Nucleus accumbens (tissue), 56 donors: ENCODE results near the gene TNFAIP8.
A peak's percentile ranks its signal among the peaks of the same experiment; 100 is the strongest.

Experiments
- DNase-seq, 56 donors: peaks; one replicate each; lab custom pipeline; 2025; lab: John Stamatoyannopoulos, UW

TNFAIP8 gene

DNA sequence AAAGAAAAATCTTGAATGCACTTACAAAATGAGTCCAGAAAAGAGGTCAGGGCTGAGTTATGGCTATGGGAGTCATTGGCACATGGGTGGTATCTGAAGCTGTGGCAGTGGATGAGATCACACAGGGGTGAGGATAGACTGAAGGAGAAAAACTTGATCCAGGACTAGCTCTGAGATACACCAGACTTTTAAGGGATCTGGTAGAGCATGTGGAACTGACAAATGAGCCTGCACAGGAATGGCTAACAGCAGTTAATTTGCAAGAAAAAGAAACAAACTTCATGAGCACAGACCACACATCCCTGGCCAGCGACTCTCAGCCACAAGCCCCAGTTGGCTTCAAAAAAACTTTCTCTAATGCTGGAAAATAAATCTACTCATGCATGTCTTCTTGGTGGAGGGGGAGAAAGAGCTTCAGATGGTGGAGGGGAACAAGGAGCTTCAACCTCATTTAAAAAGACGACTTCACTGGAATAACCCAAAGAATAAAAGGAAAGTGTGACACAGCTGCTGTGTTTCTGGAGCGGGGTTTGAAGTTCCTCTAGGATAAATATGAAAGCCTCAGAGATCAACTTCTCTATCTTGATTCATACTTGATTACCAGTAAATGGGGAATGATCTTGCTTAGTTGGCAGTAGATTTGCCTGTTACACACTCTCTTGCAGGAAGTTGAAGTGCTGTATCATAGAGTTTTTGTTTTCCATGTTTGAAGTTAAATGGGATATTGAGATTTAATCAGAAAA, 33.6 kb downstream of the TNFAIP8 start:
- no peak for DNase-seq

GRCh38 chr5:119390404-119390803, 34.6 kb downstream of the TNFAIP8 start:
- no peak for DNase-seq

DNA sequence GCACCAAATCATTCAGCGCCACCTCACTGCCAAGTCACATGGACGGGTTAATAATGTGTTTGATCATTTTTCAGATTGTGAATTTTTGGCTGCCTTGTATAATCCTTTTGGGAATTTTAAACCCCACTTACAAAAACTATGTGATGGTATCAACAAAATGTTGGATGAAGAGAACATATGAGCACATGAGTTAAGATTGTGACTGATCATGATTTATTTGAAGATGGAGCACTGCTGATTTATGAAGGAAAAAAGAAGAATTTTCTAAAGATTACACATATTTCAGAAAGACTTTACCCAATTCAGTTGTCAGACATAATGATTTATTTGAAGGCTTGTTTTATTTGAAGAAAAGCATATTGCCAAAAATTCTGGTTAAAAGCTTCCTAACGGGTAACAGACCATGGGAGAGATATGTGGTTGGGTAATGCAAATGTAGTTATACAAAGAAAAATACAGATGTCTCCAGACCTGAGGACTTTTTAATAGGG, 37.4 kb downstream of the TNFAIP8 start:
- no peak for DNase-seq

DNA sequence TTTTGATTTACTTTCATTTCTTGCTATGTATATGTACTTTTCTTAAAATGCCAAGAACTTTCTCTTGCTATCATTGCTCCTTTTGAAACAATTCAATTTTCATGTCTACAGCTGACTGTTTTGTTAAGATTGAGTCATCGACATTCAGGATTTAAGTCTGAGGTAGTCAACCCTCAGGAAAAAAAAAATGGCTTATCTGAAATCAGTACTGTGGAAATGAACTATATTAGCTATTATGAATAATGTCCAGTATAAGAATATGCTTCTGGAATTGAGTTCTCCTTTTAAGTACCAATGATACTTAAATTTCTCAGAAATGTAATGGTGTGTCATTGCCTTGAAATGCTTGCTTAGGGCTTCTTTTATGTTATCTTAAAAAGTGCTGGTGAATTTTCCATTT, 37.9 kb downstream of the TNFAIP8 start:
- DNase-seq, result no peak

DNA sequence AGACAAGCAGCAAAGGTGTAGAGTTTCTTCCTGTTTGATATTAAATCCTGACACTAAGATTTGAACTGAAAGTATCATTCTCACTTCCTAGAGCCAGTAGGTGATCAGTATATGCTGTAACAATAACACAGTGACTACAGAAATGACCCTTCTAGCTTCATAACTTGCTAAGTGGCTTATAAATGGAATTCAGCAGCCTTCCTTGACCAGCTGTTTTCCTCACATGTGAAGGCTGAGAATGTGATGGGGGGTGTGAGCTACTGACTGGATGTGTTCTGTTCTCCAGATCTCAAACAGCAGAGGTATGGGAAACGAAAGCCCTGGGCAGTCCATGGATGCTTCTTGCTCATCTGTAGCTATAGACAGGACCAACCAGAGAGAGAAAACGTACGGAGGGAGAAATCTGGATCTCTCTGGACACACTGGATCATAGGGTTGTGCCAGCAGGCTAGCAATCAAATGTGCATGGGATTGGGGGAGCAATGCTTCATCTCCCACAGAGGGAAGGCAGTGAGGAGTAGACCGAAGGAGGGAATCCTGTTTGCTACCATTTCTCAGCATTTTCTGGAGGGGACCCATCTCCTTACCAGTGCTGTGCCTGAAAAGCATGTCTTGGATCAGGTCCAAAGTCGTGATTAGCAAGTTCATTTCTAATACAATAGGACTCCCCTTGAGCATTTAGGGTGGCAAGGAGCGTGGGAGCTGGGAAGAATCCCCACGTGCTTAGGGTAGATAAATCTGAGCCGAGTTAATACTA, 39.4 kb downstream of the TNFAIP8 start:
- DNase-seq, result no peak

DNA sequence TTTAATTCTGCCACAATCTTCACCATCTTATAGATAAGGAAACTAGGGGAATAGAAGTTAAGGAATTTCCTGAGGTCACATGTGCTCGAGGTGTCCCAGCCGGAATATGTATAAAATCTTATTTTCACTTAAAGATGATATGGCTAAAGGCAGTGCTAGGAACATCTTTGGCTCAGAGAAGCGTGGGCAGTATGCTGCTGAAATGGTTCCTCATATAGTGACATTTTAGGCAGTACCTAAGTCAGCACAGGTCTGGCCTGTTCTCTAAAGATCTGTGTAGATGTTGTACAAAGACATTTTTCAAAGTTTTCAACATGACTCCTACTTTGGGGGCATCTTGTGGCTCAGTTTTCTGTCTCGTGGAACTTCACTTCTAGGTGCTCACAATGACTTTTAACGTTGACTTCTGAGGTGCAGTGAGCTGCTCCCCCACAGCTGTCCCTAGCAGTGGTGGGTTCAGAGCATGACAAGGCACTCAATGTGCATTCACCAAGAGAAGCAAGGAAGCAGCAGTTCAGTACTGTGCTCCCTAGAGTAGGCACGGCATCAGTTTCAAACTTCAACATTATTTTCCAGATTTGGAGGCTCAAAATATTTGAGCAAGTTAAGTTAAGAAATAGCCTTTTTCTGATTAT, 40.3 kb downstream of the TNFAIP8 start:
- DNase-seq, result no peak

DNA sequence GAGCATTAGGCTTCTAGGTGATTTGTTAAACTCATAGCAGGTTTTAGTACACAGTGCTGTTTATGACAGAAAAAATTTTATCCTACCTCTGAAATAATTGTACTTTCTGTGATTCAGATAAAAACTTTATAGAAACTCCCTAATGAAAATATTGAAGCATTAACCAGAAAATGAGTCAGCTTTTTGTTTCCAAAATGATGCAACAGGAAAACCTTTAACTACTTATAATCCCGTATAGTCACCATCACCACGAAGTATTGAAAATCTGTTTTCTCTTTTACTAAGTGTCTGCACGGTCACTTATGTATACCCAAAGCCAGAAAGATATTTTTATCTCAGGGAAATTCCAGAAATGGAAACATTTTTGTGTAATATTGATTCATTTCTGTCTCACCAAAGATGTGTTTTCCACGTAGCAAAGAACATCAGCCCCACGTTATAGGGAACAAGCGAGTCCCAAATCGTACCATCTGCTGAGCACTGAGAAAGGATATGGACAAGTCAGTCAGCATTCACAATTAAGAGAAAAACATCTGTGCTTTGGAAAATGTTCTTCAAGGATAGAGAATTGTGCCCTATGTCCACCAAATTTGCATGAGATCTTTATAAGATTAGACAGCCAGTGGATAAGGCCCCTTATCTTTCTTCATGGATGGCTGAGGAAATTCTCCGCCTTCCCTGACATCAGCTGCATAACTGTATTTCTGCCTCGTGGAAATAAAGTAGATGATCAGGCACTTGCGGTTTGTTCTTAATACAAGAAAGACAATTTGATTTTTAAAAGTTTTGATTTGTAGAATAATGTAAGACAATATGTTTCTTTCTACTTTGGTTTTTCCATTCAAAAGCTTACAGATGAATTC, 41.9 kb downstream of the TNFAIP8 start:
- DNase-seq, result no peak

- DNase-seq, result peak in 2 of 56 donors; percentile 11 to 30
Observed at GRCh38 chr5:119398727-119399466, 43.1 kb downstream of the TNFAIP8 start.

DNA sequence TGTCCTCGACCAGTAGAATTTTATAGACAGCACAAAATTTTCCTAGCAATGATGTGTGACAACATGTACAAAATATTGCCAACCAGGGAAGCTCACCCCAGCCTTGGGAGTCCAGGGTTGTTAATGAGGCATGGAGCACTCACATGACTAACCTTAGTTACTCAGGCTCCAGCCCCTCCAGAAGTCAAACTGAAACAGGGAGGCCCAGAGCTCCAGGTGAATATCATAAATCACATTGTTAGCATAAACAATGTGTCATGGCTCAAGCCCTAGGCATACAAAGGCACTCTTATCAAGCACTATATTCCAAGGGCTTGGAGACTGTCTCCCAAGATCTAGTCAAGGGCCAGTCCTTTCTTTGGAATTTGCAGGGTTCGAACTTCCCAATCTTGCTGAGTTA, 44.4 kb downstream of the TNFAIP8 start:
- DNase-seq, result no peak

- DNase-seq, result no peak
Observed at GRCh38 chr5:119402081-119402480, 46.3 kb downstream of the TNFAIP8 start.

GRCh38 chr5:119402555-119402954, 46.7 kb downstream of the TNFAIP8 start:
- DNase-seq, result no peak

DNA sequence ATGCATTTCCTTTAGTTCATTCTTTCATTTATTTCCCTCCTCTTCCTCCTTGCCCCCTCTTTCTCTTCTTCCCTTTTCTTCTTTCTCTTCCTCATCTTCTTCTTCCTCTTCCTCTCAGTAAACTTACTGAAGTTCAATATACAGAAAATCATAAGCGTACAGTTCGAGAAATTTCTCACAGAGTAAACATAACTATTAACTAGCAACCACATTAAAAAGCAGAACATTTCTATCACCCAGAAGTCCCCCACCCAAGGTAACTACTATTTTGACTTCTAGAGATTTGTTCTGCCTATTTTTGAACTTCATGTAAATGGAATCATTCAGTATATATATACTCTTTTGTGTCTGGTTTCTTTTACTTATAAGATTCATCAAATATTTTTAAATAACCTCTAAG, 48.2 kb downstream of the TNFAIP8 start:
- DNase-seq, result no peak

GRCh38 chr5:119405419-119405818, 49.6 kb downstream of the TNFAIP8 start:
- DNase-seq, result no peak

DNA sequence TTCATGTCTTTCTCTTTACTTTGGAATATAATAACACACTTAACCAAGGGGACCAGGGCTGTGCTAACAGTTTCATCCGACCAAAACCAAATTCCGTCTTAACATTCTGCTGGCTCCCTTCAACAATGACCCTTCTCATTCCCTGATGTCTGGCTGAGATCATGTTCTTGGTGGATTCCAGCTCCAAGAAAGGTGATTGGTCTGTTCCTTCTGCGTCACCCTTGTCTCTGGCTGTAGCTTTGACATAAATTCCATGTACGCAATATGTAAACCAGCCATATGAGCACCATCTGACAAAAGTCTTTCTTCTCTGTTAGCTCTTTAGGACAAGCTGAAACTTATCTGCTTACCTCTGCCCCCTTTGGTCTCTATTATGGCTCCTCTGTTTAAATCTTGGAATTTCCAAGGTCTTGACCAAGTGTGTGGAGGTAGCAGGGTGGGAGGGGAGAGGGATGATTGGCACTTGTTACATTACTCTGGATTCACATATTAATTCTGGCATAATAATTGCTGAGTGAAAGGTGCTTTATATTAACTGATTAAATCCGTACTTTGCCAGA, 50.8 kb downstream of the TNFAIP8 start:
- DNase-seq, result no peak

GRCh38 chr5:119409235-119409815, 53.5 kb downstream of the TNFAIP8 start:
- no peak for DNase-seq

GRCh38 chr5:119410448-119411159, 54.8 kb downstream of the TNFAIP8 start:
- DNase-seq, result no peak

DNA sequence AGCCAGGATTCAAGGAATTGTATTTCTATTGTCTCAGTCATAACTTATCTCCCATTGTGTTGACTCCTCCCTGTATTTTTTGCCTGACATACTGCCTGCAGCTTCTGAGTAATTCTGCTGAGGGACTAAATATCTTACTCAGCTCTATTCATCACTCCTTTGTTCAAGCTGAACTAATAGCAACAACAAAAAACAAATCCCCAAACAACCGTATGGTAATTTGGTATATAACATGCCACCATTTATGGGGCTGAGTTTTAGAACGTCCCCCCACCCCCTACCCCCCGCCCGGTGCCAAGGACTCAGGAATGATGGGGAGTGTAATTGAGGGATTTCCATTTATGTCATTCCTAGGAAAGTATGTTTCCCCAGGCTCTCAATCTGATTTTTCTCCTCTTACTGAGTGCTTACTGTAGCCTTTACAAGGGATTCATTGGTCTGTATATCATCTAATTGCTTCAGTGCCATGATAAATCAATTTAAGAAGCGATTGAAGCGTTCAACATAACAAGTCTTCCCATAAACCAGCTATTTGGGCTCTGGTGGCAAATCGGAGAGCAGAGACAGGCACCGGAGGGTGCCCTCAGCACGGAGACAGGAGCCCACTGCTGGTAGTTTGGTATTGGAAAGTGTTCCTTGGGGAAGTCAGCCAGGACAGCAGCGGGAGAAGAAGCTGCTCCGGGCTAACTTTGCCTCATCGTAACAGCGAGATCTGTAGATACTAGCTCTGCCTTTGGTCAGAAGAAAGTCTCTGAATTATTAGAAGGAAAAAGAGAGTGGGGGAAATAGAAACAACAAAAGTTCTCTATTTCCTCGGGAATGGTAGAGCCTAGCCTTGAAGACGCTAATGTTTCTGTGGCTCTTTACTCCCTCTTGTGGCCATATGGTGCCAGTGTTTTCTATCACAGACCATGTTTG, 55.8 kb downstream of the TNFAIP8 start:
- peak in 50 of 56 donors; percentile 4 to 77 (median 43) for DNase-seq
